ACC112 (cell line): ENCODE data around the gene ROS1.

Experiments used
- H2AFZ ChIP-seq: fragments of 200-600 bp; sonication (generic); one replicate; pipeline ENCODE4 v1.6.0; 2017; ENCODE audit warnings: antibody characterized with exemption, low read length; ENCODE audit not compliant: unreplicated experiment
- H3K27ac ChIP-seq: fragments of 200-600 bp; sonication (generic); 2 replicates; pipeline ENCODE4 v1.5.1; 2014; ENCODE audit warnings: low read depth, mild to moderate bottlenecking, antibody characterized with exemption, low read length, moderate library complexity
- H3K27me3 ChIP-seq: fragments of 200-600 bp; sonication (generic); 2 replicates; pipeline ENCODE4 v1.6.1; 2014; ENCODE audit warnings: mild to moderate bottlenecking, antibody characterized with exemption, low read length, moderate library complexity, mixed read lengths; ENCODE audit not compliant: insufficient read depth
- H3K36me3 ChIP-seq: fragments of 200-600 bp; sonication (generic); 2 replicates; pipeline ENCODE4 v1.6.1; 2016; ENCODE audit warnings: mild to moderate bottlenecking, antibody characterized with exemption, low read length, moderate library complexity, mixed read lengths; ENCODE audit not compliant: insufficient read depth
- H3K4me1 ChIP-seq: fragments of 200-600 bp; sonication (generic); one replicate; pipeline ENCODE4 v1.6.1; 2016; ENCODE audit warnings: low read length, mixed read lengths; ENCODE audit not compliant: insufficient read depth, unreplicated experiment, control insufficient read depth
- H3K4me3 ChIP-seq: fragments of 200-600 bp; sonication (generic); 2 replicates; pipeline ENCODE4 v1.5.1; 2014; ENCODE audit warnings: mild to moderate bottlenecking, low read depth, low read length
- H3K79me2 ChIP-seq: fragments of 200-600 bp; sonication (generic); one replicate; pipeline ENCODE4 v1.6.0; 2016; ENCODE audit warnings: low read length; ENCODE audit not compliant: control insufficient read depth, unreplicated experiment, insufficient read depth

Gene ROS1

DNA sequence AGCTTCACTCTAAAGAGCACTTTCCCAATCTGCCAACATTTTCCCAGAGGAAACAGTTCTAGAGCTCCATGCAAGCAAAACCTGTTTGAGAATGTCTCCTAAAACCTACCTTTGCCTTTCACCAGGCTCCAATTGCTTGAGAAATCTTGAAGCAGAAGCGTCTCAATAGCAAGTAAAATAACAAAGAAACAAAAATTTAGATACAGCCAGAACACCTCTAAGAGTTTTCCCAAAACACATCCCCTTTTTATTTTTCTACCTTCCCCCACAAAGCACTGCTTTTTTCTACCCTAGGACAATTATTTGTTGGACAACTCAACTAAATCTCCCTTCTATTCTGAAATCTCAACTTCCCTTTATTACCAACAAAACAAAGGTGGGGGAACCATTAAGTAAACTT is 156.8 kb downstream of the ROS1 start:
- Histone ChIP-seq H3K36me3 (no peaks in the 10 kb centered on the region), H3K27me3 (peaks cover 98% of the 10 kb centered on the region), H3K79me2 (no peaks in the 10 kb centered on the region), H3K4me3 (no peak overlapping the region), H3K27ac (no peak overlapping the region), H2AFZ (no peak overlapping the region), H3K4me1 (no peaks in the 10 kb centered on the region)

DNA sequence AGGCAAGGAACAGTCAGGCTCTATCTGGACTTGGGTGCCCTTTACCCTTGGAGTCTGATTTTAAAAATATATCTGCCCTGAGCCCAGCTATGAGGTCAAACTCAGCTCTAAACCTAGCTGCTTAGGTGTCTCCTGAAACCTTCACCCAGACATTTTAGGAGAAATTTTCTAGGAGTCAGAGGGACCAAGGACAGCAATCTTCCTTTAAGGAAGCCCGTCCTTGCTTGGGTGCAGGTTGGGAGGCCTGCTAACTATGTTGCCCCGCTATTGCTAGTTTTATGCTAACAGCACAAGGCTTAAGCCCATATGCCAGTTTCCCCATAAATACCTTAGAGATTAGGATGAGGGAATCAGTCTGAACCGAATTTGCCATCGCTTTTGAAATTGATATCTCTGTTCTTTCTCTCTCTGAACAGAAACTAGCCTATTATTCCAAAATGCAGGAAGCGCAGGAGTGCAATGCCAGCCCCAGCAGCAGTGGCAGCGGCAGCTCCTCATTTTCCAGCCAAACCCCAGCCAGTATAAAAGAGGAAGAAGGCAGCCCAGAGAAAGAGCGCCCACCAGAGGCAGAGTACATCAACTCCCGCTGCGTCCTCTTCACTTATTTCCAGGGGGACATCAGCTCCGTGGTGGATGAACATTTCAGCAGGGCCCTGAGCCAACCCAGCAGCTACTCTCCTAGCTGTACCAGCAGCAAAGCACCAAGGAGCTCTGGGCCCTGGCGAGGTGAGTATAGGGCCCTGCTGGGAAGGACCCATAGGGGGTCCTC is 157.8 kb downstream of the ROS1 start:
- no peak overlapping the region for H2AFZ ChIP-seq
- no peaks in the 10 kb centered on the region for H3K79me2 ChIP-seq
- peaks cover 98% of the 10 kb centered on the region for H3K27me3 ChIP-seq
- H3K4me1 ChIP-seq: no peaks in the 10 kb centered on the region
- no peak overlapping the region for H3K4me3 ChIP-seq
- no peaks in the 10 kb centered on the region for H3K36me3 ChIP-seq
- H3K27ac ChIP-seq: no peak overlapping the region

GRCh38 chr6:117267054-117267347 is 158.7 kb downstream of the ROS1 start:
- Histone ChIP-seq H3K79me2 (no peaks in the 10 kb centered on the region), H3K36me3 (no peaks in the 10 kb centered on the region), H3K4me3 (no peak overlapping the region), H2AFZ (no peak overlapping the region), H3K4me1 (no peaks in the 10 kb centered on the region), H3K27ac (no peak overlapping the region), H3K27me3 (peaks cover 98% of the 10 kb centered on the region)

- no peaks in the 10 kb centered on the region for H3K4me1 ChIP-seq
- H3K4me3 ChIP-seq: no peak overlapping the region
- no peak overlapping the region for H2AFZ ChIP-seq
- H3K36me3 ChIP-seq: no peaks in the 10 kb centered on the region
- H3K79me2 ChIP-seq: no peaks in the 10 kb centered on the region
- H3K27ac ChIP-seq: no peak overlapping the region
- H3K27me3 ChIP-seq: peaks cover 98% of the 10 kb centered on the region
Observed at GRCh38 chr6:117266257-117267053, 159.3 kb downstream of the ROS1 start.

- H2AFZ ChIP-seq: no peak within 1 kb of the TSS
- H3K27ac ChIP-seq: no peak within 1 kb of the TSS
- no peaks in the 10 kb centered on the region for H3K79me2 ChIP-seq
- peak within 1 kb of the TSS; percentile 57 for H3K4me3 ChIP-seq
- no peaks in the 10 kb centered on the region for H3K4me1 ChIP-seq
- peaks cover 99% of the 10 kb centered on the region for H3K27me3 ChIP-seq
- H3K36me3 ChIP-seq: no peaks in the 10 kb centered on the region
Observed at GRCh38 chr6:117265410-117266256, 160.1 kb downstream of the ROS1 start, which contains the start of gene VGLL2. Gene VGLL2 (plus strand): TSS chr6:117265558. CDS start chr6:117265764, 206 bp downstream.

- Histone ChIP-seq H3K27me3 (peaks cover 100% of the 10 kb centered on the region), H3K27ac (no peak overlapping the region), H3K4me3 (peak overlapping the region; percentile 41), H3K4me1 (no peaks in the 10 kb centered on the region), H2AFZ (no peak overlapping the region), H3K79me2 (no peaks in the 10 kb centered on the region), H3K36me3 (no peaks in the 10 kb centered on the region)
Observed at GRCh38 chr6:117264692-117265409, 160.9 kb downstream of the ROS1 start.

- H3K36me3 ChIP-seq: no peaks in the 10 kb centered on the region
- no peaks in the 10 kb centered on the region for H3K79me2 ChIP-seq
- H3K4me3 ChIP-seq: peak overlapping the region; percentile 41; the same call in 1 of the 2 replicates
- no peak overlapping the region for H3K27ac ChIP-seq
- no peaks in the 10 kb centered on the region for H3K4me1 ChIP-seq
- H3K27me3 ChIP-seq: peaks cover 100% of the 10 kb centered on the region
- H2AFZ ChIP-seq: no peak overlapping the region
Observed at GRCh38 chr6:117264369-117264691, 161.4 kb downstream of the ROS1 start.

GRCh38 chr6:117263353-117263927 is 162.3 kb downstream of the ROS1 start:
- Histone ChIP-seq H3K27me3 (peaks cover 98% of the 10 kb centered on the region), H3K36me3 (no peaks in the 10 kb centered on the region), H3K4me3 (no peak overlapping the region), H2AFZ (no peak overlapping the region), H3K27ac (no peak overlapping the region), H3K79me2 (no peaks in the 10 kb centered on the region), H3K4me1 (no peaks in the 10 kb centered on the region)

DNA sequence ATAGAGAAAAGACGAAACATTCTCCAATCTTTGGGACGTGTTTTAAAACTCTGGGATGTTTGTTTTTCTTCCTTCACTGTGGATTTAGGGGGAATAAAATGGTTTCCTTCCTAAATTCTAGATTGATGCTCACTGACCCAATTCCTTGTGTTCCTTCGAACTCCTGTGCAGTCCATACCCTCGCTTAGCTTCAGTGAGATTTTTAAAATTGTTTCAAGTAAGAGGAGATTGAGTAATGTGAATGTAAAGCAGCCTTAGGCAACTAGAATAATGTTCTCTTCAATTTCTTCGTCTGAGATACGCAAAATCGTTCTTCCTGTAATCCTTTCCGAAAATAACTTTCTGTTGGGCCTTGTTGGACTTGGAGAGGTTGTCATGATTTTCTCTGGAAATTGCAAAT is 162.9 kb downstream of the ROS1 start:
- Histone ChIP-seq H2AFZ (no peak overlapping the region), H3K27me3 (peaks cover 98% of the 10 kb centered on the region), H3K4me1 (no peaks in the 10 kb centered on the region), H3K27ac (no peak overlapping the region), H3K79me2 (no peaks in the 10 kb centered on the region), H3K36me3 (no peaks in the 10 kb centered on the region), H3K4me3 (no peak overlapping the region)

DNA sequence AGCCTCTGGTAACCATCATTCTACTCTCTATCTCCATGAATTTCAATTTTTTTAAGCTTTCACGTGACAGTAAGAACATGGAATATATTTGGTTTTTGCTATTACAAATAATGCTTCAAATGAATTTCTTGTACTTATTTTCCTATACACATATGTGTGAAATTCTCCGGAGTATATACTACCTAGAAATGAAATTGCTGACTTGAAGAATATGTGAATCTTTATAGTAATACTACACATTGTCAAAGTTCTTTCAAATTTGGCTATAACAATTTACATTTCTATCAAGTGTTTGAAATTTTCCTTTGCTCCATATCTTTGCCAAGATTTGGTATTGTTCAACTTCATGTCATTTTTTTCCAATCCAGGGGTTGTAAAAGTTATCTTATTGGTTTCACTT is 172.0 kb downstream of the ROS1 start:
- Histone ChIP-seq H3K36me3 (no peaks in the 10 kb centered on the region), H3K27me3 (peaks cover 18% of the 10 kb centered on the region; the same call in 1 of the 2 replicates), H3K4me3 (no peak overlapping the region), H3K4me1 (no peaks in the 10 kb centered on the region), H3K79me2 (no peaks in the 10 kb centered on the region), H3K27ac (no peak overlapping the region), H2AFZ (no peak overlapping the region)
